Right lobe of liver (tissue), 6 donors: ENCODE data around the gene WDR93. TPM values are rescaled to one million over a fixed set of nuclear protein-coding genes. Genes with fewer than 3 reads are reported as not detected.

Source experiments
- ATAC-seq, 4 donors: fragments of 200-7000 bp; cut with Tn5 transposase; one replicate each; pipeline ENCODE4 v1.9.1; 2020; ENCODE audit warnings: mild to moderate bottlenecking in 4 of 4, moderate library complexity in 4 of 4
- DNase-seq, 3 donors: peaks; one replicate each; pipeline ENCODE4 v3.0.0-alpha.2; 2020
- H3K27ac ChIP-seq, 3 donors: fragments of 200-600 bp; one replicate each; pipeline ENCODE4 v1.8.0; 2022
- H3K27me3 ChIP-seq, 2 donors: fragments of 200-600 bp; one replicate each; pipeline ENCODE4 v1.8.0; 2022
- H3K36me3 ChIP-seq, 4 donors: fragments of 200-600 bp; sonication (generic) in 1 of 4; one replicate each; pipeline versions ENCODE4 v1.5.1 to v1.8.0; 2017 to 2022; ENCODE audit warnings: control low read depth in 1 of 4
- H3K4me1 ChIP-seq, 4 donors: fragments of 200-600 bp; sonication (generic) in 1 of 4; one replicate each; pipeline versions ENCODE4 v1.5.1 to v1.8.0; 2017 to 2022; ENCODE audit warnings: control low read depth in 1 of 4
- H3K4me3 ChIP-seq, 3 donors: fragments of 200-600 bp; one replicate each; pipeline ENCODE4 v1.8.0; 2022
- H3K9me3 ChIP-seq, 4 donors: fragments of 200-600 bp; sonication (generic) in 1 of 4; one replicate each; pipeline versions ENCODE4 v1.5.1 to v1.8.0; 2017 to 2022; ENCODE audit warnings: control low read depth in 1 of 4
- CTCF ChIP-seq, 4 donors: fragments of 200-600 bp in 3 of 4; fragments of 450-650 bp in 1 of 4; IDR thresholded peaks; one replicate each; pipeline versions ENCODE4 v1.5.1 to v1.8.0; 2016 to 2022; ENCODE audit warnings: antibody characterized with exemption in 4 of 4, mild to moderate bottlenecking in 2 of 4
- POLR2A ChIP-seq: fragments of 450-650 bp; IDR thresholded peaks from one replicate; pipeline ENCODE4 v1.6.1; 2017; ENCODE audit warnings: antibody characterized with exemption, mild to moderate bottlenecking
- WGBS: methylation state at CpG from one replicate; pipeline ENCODE4 v1.1.6; 2018; ENCODE audit warnings: low coverage, low lambda C conversion rate; ENCODE audit not compliant: insufficient coverage; ENCODE audit errors: missing lambda C conversion rate; 5-methylcytosine and 5-hydroxymethylcytosine counted together
- intact Hi-C, 2 donors: fragments of 100-400 bp; cut with DNase I; formaldehyde crosslinking; loops; one replicate each; pipeline versions ENCODE4 v1.11.2 to v1.14.1; 2022
- total RNA-seq, 6 experiments: library from RNA; depleted of rRNA in 2 of 6; stranded (reverse); fragments of >200 nt in 2 of 6; fragmentation: NEBNext Ultra II Directional in 3 of 6; extraction: Animal tissue kit (Norgen Biotek cat#: 25700) in 3 of 6; gene quantifications; one replicate each; pipeline versions ENCODE4 v1.1.0 to v1.2.4, GENCODE V29; 2016 to 2023
- donor health status: DM: no; HTN: yes; CAD: no.
- donor health status: DM: no; HTN: no; CAD: no.
- donor health status: DM: no; HTN: no; CAD: no.
- donor health status: DM: no; HTN: yes; CAD: no.
- donor health status: DM: no; HTN: yes; CAD: no.

WDR93 gene
- total RNA-seq, 6 experiments from 2014 or later, result not detected

DNA sequence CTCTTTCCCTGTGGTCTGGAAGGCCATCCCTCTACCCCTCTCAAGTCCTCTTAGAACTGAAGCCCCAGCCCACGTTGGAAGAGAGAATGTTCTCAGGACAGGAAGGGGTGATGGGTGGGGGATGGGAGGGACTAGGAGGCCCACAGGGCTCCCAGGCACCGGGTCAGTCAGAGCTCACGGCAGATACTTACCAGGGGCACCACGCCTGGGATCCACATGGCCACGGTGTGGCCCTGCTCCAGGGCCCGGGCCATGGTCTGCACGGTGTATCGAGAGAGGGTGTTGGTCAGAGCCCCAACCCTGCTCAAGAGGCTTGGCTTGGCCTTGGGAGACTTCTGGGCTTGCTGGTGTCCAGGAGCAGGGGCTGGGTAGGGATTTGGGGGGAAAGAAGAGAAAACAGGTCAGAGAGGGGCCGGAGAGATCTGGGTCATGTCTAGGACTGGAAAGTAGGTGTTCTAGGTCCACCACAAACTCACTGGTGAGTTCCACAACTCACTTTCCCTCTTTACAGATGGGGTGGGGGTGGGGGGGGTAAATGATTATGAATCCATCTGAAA is 21.2 kb upstream of the WDR93 start:
- Histone ChIP-seq H3K9me3 (no peaks in the 10 kb centered on the region), H3K4me3 (no peak overlapping the region), H3K36me3 (no peaks in the 10 kb centered on the region), H3K27ac (no peak overlapping the region), H3K4me1 (peaks cover 0 to 11% (median 5%) of the 10 kb centered on the region in 4 donors), H3K27me3 (no peaks in the 10 kb centered on the region)
- intact Hi-C loops, result no loop called here
- WGBS, result 67% methylated on average over 1 of the region's 9 CpGs
- ATAC-seq, result no peak
- no peak for TF ChIP-seq POLR2A
- no peak for TF ChIP-seq CTCF (IDR thresholded peaks at IDR 0.05)
- no peak for DNase-seq

- DNase-seq (no peak), ATAC-seq (no peak)
- Histone ChIP-seq H3K9me3 (no peaks in the 10 kb centered on the region), H3K27me3 (no peaks in the 10 kb centered on the region), H3K4me3 (no peak overlapping the region), H3K36me3 (no peaks in the 10 kb centered on the region), H3K4me1 (peaks cover 0 to 14% (median 8%) of the 10 kb centered on the region in 4 donors), H3K27ac (no peak overlapping the region)
- no CpG with 5 or more reads among the region's 15 CpGs for WGBS
- intact Hi-C loops, result no loop called here
- TF ChIP-seq POLR2A (no peak), CTCF (IDR thresholded peaks at IDR 0.05) (no peak)
Measured at GRCh38 chr15:89669941-89670340, 20.7 kb upstream of the WDR93 start.

DNA sequence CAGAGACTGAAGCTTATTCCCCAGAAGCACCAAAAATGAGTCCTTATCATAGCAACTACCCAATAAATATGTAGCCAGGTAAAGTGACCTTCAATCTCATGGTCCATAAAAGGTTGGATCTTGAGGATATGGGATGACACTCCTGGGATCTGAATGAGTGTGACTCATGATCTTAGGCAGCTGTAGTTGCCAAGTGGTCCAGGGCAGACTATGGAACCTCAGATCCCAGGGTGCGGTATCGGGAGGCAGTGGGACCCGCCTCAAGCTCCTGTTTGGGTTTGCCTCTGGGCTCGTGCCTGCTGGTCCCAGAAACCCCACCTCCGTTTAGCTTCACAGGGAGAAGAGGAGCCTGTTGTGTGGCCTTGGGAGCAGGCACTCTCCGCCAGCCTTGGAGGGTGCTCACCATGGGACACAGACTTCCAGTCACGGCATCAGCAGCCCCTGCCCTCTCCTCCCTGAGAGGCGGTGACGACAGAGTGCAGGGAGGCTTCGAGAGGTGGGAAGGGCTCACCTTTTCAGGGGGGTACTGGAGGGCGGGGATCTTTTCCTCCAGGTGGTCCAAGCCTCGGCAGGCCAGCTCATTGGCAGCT is 19.5 kb upstream of the WDR93 start:
- no peaks in the 10 kb centered on the region for H3K36me3 ChIP-seq
- no peak for DNase-seq
- no peaks in the 10 kb centered on the region for H3K9me3 ChIP-seq
- H3K27ac ChIP-seq, result no peak overlapping the region
- 94% methylated on average over 3 of the region's 12 CpGs for WGBS
- intact Hi-C loops, result no loop called here
- ATAC-seq, result no peak
- H3K27me3 ChIP-seq, result no peaks in the 10 kb centered on the region
- H3K4me1 ChIP-seq, result peaks cover 0 to 23% (median 9%) of the 10 kb centered on the region in 4 donors
- TF ChIP-seq CTCF (IDR thresholded peaks at IDR 0.05) (no peak), POLR2A (no peak)
- no peak overlapping the region for H3K4me3 ChIP-seq

DNA sequence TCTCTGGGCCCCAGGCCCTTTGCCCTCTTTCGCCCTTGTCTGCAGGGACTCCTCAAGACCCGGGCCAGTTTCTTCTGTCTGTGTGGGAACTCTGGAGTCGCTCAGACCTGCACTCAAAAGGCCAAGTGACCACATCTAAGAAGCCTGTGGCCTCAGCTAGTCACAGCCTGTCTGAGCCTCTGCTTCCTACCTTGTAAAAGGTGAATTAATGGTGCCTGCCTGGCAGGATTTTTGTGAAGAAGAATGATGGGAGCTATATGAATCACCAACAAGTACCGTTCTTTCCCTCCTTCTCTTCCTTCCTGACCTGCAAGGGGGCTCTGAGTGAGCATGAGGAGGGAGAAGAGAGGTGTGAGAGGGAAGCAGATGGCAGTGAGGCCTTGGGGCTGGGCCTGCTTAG is 18.9 kb upstream of the WDR93 start:
- Histone ChIP-seq H3K27ac (no peak overlapping the region), H3K4me1 (peaks cover 0 to 23% (median 9%) of the 10 kb centered on the region in 4 donors), H3K27me3 (no peaks in the 10 kb centered on the region), H3K36me3 (no peaks in the 10 kb centered on the region), H3K4me3 (no peak overlapping the region), H3K9me3 (no peaks in the 10 kb centered on the region)
- DNase-seq, result no peak
- TF ChIP-seq POLR2A (no peak), CTCF (IDR thresholded peaks at IDR 0.05) (no peak)
- no peak for ATAC-seq
- intact Hi-C loops, result no loop called here
- 83% methylated on average over 1 of the region's 4 CpGs for WGBS
